ENCODE measurements around the gene SP1.
"Not testable (repeated sequence)": the region's sequence is repeated elsewhere in the genome, so short reads cannot be mapped to it uniquely, and the experiment has no call there.

The SP1 gene

DNA sequence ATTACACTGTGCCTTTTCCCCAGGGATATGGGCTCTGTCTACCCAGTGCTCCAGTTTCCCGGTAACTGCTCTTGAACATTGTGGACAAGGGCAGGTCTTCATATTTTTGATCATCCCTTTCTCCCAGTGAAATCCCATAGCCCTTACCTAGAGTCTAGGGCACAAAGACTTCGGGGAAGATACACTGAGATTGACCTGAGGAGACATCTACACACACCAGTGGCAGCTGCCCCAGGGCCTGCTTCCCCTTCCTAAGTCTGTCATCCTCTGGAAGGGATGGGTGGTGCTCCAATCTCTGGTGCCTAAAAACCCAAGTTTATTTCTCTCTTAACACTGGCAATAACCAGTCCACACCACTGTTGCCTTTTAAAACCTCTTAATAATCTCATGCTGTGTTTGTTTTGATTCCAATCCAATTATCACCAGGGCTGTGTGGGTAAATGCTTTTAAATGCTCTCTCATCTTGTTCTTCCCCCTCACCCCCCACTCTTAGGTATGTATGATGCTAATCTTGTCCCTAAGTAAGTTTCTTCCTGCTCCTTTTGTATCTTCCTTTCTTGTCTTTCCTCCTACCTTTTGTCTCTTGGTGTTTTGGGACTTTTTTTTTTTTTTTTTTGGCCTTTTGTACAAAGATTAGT lies 35.9 kb downstream of the SP1 start:
- H3K27ac ChIP-seq (ENCODE audit: extremely low read depth, low read depth, low read length); H3K4me1 ChIP-seq (ENCODE audit: control insufficient read depth, insufficient read depth, low read length); H3K4me3 ChIP-seq (ENCODE audit: low read depth, low read length); POLR2A ChIA-PET; H3K9me3 ChIP-seq (ENCODE audit: control insufficient read depth, insufficient read depth, low read depth, low read length): not testable (repeated sequence)
- CTCF ChIA-PET: interaction anchor here (0.6 to 1.8 kb wide), 3 partner anchors 32 to 70 kb away, joined by 3 to 11 read pairs (median 5); no protein-coding TSS in a partner anchor
- TF ChIP-seq ZNF654 (tag by site-specific recombination; IDR thresholded peaks at IDR 0.05; ENCODE audit: low read depth): 0 out of 2 replicates have a peak, but pooled peaks have one; percentile 1
- TF ChIP-seq ZNF398 (tag by site-specific recombination; IDR thresholded peaks at IDR 0.05): peak; percentile 80
- TF ChIP-seq EGR2 (tag by site-specific recombination; IDR thresholded peaks at IDR 0.05; ENCODE audit: low read depth): peak; percentile 42; the same call in 1 of the 2 replicates
- TF ChIP-seq IKZF3 (tag by site-specific recombination; IDR thresholded peaks at IDR 0.05): 0 out of 2 replicates have a peak, but pooled peaks have one; percentile 18
- TF ChIP-seq OSR2 (tag by site-specific recombination; IDR thresholded peaks at IDR 0.05): peak; percentile 23; the same call in 1 of the 2 replicates
- TF ChIP-seq, protein P1, sequence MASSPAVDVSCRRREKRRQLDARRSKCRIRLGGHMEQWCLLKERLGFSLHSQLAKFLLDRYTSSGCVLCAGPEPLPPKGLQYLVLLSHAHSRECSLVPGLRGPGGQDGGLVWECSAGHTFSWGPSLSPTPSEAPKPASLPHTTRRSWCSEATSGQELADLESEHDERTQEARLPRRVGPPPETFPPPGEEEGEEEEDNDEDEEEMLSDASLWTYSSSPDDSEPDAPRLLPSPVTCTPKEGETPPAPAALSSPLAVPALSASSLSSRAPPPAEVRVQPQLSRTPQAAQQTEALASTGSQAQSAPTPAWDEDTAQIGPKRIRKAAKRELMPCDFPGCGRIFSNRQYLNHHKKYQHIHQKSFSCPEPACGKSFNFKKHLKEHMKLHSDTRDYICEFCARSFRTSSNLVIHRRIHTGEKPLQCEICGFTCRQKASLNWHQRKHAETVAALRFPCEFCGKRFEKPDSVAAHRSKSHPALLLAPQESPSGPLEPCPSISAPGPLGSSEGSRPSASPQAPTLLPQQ (tag by site-specific recombination; IDR thresholded peaks at IDR 0.05): peak; percentile 53; the same call in 1 of the 2 replicates
- peaks cover 14 to 30% of the 10 kb centered on the region in 2 experiments for H3K36me3 ChIP-seq (ENCODE audit: control insufficient read depth in 2 of 2, insufficient read depth in 1 of 2, low read length in 2 of 2)

GRCh38 chr12:53417291-53417816 lies 37.4 kb downstream of the SP1 start:
- H3K9me3 ChIP-seq (ENCODE audit: control insufficient read depth, insufficient read depth, low read depth, low read length); H3K4me3 ChIP-seq (ENCODE audit: low read depth, low read length); H3K4me1 ChIP-seq (ENCODE audit: control insufficient read depth, insufficient read depth, low read length); H3K27ac ChIP-seq (ENCODE audit: extremely low read depth, low read depth, low read length): not testable (repeated sequence)
- peaks cover 8 to 16% of the 10 kb centered on the region in 2 experiments for H3K36me3 ChIP-seq (ENCODE audit: control insufficient read depth in 2 of 2, insufficient read depth in 1 of 2, low read length in 2 of 2)
- CTCF ChIA-PET: interaction anchor here (0.6 to 2.7 kb wide), 7 partner anchors 58 to 96 kb away, joined by 3 to 25 read pairs (median 4); partner anchors contain the start of gene AAAS
- TF ChIP-seq PRDM6 (tag by site-specific recombination; IDR thresholded peaks at IDR 0.05): peak; percentile 42; the same call in 1 of the 2 replicates
- POLR2A ChIA-PET: interaction anchor here (0.6 kb wide), 1 partner anchor 38 kb away, joined by 4 read pairs; no protein-coding TSS in a partner anchor

DNA sequence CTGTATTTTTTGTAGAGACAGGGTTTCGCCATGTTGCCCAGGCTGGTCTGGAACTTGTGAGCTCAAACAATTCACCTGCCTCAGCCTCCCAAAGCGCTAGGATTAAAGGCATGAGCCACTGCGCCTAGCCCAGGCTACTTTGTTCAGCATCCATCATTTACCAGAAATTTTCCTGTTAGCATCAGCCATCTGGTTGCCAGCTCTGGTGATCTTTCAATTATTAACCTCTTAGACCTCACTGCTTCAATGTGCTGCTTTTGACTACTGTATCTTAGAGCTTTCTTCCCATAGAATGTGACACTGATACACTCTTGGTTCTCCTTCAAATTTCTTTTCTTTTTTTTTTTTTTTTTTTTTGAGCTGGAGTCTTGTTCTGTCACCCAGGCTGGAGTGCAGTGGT lies 38.2 kb downstream of the SP1 start:
- peaks cover 10% of the 10 kb centered on the region; the same call in 1 of the 2 replicates for H3K4me1 ChIP-seq (ENCODE audit: control insufficient read depth, insufficient read depth, low read length)
- POLR2A ChIA-PET: interaction anchor here (0.6 to 0.7 kb wide), 5 partner anchors 10 to 97 kb away, joined by 3 to 7 read pairs (median 4); partner anchors contain the start of gene AAAS
- TF ChIP-seq ZNF585B (tag by site-specific recombination; IDR thresholded peaks at IDR 0.05) (no peak), ZNF654 (tag by site-specific recombination; IDR thresholded peaks at IDR 0.05; ENCODE audit: low read depth) (no peak), ZNF600 (tag by site-specific recombination; IDR thresholded peaks at IDR 0.05) (0 out of 2 replicates have a peak, but pooled peaks have one; percentile 16), KLF9 (tag by site-specific recombination; IDR thresholded peaks at IDR 0.05; ENCODE audit: low read depth) (no peak)
- H3K36me3 ChIP-seq (ENCODE audit: control insufficient read depth in 2 of 2, insufficient read depth in 1 of 2, low read length in 2 of 2): peaks cover 0 to 10% of the 10 kb centered on the region in 2 experiments; a peak in 1 of 3 replicates
- CTCF ChIA-PET: interaction anchor here (0.5 to 2.7 kb wide), 6 partner anchors 63 to 349 kb away, joined by 3 to 25 read pairs (median 4); partner anchors contain the start of gene AAAS
- H3K4me3 ChIP-seq (ENCODE audit: low read depth, low read length): no peak overlapping the region
- no peaks in the 10 kb centered on the region for H3K9me3 ChIP-seq (ENCODE audit: control insufficient read depth, insufficient read depth, low read depth, low read length)
- H3K27ac ChIP-seq (ENCODE audit: extremely low read depth, low read depth, low read length): no peak overlapping the region

All from HEK293 (cell line).